ENCODE measurements around the gene ACOXL. TPM values are rescaled to one million over a fixed set of nuclear protein-coding genes. Genes with fewer than 3 reads are reported as not detected.

ACOXL gene
- total and polyA plus RNA-seq, 9 of the 15 experiments (the other 6 are each of a cell fraction or from before 2014, with no cell fraction given), result 0.31 to 0.56 TPM; not detected in 7

DNA sequence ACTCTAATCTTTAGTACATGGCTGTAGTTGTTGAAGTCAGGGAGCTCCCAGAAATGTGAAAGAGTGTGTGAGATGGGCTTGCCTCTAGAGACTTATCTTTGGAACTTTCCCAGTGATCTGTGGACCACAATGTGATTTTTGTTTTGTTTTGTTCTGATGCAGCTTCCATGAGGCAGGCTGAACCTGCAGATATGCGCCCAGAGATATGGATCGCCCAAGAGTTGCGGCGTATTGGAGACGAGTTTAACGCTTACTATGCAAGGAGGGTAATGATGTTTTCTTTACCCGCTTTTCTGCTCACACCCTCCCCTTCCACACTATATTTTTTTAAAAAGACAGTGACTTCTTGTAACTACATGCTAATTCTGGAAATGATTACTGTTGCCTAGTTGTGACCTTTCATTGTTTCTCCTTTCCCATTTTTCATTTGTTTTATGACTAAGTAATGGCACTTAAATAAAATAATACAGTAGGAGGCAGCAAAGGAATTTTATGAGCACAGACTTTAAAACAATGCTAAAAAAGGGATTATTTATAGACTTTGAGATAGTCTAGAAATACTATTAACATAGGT, 417.6 kb downstream of the ACOXL start:
- in situ Hi-C loops (cut with MboI), result no loop called here
- CTCF ChIA-PET (ENCODE audit: low intra/inter-chr PET ratio), result no interaction called here
- no peaks in the 10 kb centered on the region for H4K20me1 ChIP-seq (replicated peaks; ENCODE audit: control insufficient read depth, insufficient read depth, low read length)
- no peak overlapping the region for H3K4me3 ChIP-seq
- DNase-seq (ENCODE audit: extremely low read depth in 1 of 4, low spot score in 3 of 4), result peak in 2 of 4 experiments; percentile 47 to 65
- H3K27ac ChIP-seq (ENCODE audit: extremely low read depth, low read depth, low read length), result peak overlapping the region; percentile 75; the same call in 1 of the 3 replicates
- peak overlapping the region; percentile 8; the same call in 1 of the 2 replicates for H3K4me2 ChIP-seq (ENCODE audit: insufficient read depth, low read length)
- no peaks in the 10 kb centered on the region for H3K9me1 ChIP-seq (ENCODE audit: control insufficient read depth, insufficient read depth, low read length)
- intact Hi-C loops (cut with micrococcal nuclease), result no loop called here
- no peaks in the 10 kb centered on the region for H3K27me3 ChIP-seq (ENCODE audit: control insufficient read depth in 2 of 2, insufficient read depth in 2 of 2, low read length in 2 of 2)
- H2AFZ ChIP-seq (ENCODE audit: low read depth, low read length), result no peak overlapping the region
- peak; percentile 78 for FAIRE-seq
- H3K9ac ChIP-seq (ENCODE audit: insufficient read depth in 1 of 2, low read depth in 2 of 2, low read length in 2 of 2), result peak overlapping the region in 1 of 2 experiments; percentile 70; a peak in 2 of 4 replicates
- no peak for TF ChIP-seq OTX1 (CRISPR knock-in tag; IDR thresholded peaks at IDR 0.05)
- TF ChIP-seq HNRNPLL (IDR thresholded peaks at IDR 0.05; ENCODE audit: low read depth, low read length, poor library complexity, severe bottlenecking), result peak; percentile 45
- TF ChIP-seq SMARCA4 (IDR thresholded peaks at IDR 0.05), result peak; percentile 63
- TF ChIP-seq RCOR1 (IDR thresholded peaks at IDR 0.05; ENCODE audit: borderline replicate concordance in 1 of 2, low read depth in 2 of 2, low read length in 2 of 2), result peak in 1 of 2 experiments; percentile 38; a peak in 1 of 4 replicates
- TF ChIP-seq ARID1B (IDR thresholded peaks at IDR 0.05), result peak; percentile 61
- TF ChIP-seq CHCHD3 (CRISPR knock-in tag; IDR thresholded peaks at IDR 0.05), result no peak
- peak; percentile 66 for TF ChIP-seq CXXC5 (CRISPR knock-in tag; IDR thresholded peaks at IDR 0.05)
- peak; percentile 59 for TF ChIP-seq CBFA2T3 (IDR thresholded peaks at IDR 0.05)
- no peak for TF ChIP-seq SAFB2 (IDR thresholded peaks at IDR 0.05; ENCODE audit: borderline replicate concordance, low read depth, low read length, severe bottlenecking)
- TF ChIP-seq PPARD (CRISPR knock-in tag; IDR thresholded peaks at IDR 0.05), result no peak
- TF ChIP-seq IFI16 (CRISPR knock-in tag; IDR thresholded peaks at IDR 0.05), result no peak
- TF ChIP-seq HDAC1 (IDR thresholded peaks at IDR 0.05), result 0 out of 4 replicates have a peak, but pooled peaks of 1 of the 2 experiments have one; percentile 12
- no peak for TF ChIP-seq MBD2 (IDR thresholded peaks at IDR 0.05; ENCODE audit: borderline replicate concordance, low read depth)
- TF ChIP-seq DPF2 (IDR thresholded peaks at IDR 0.05), result 0 out of 2 replicates have a peak, but pooled peaks have one; percentile 40
- TF ChIP-seq EZH2 (IDR thresholded peaks at IDR 0.05; ENCODE audit: borderline replicate concordance, low read depth, low read length), result no peak
- TF ChIP-seq TEAD4 (IDR thresholded peaks at IDR 0.05; ENCODE audit: low read length), result 0 out of 2 replicates have a peak, but pooled peaks have one; percentile 12
- no peak for TF ChIP-seq TEAD4 (CRISPR knock-in tag; IDR thresholded peaks at IDR 0.05; ENCODE audit: borderline replicate concordance)
- TF ChIP-seq TAL1 (IDR thresholded peaks at IDR 0.05), result peak; percentile 38; the same call in 1 of the 2 replicates
- peak; percentile 16; the same call in 1 of the 2 replicates for TF ChIP-seq HMBOX1 (IDR thresholded peaks at IDR 0.05)
- 0 out of 2 replicates have a peak, but pooled peaks have one; percentile 31 for TF ChIP-seq SMARCE1 (IDR thresholded peaks at IDR 0.05)
- TF ChIP-seq SOX6 (IDR thresholded peaks at IDR 0.05), result peak; percentile 73
- no peak for TF ChIP-seq HDAC3 (IDR thresholded peaks at IDR 0.05; ENCODE audit: borderline replicate concordance, partially characterized antibody)
- 0 out of 4 replicates have a peak, but pooled peaks of 1 of the 2 experiments have one; percentile 19 for TF ChIP-seq MNT (conservative IDR thresholded peaks at IDR 0.05)
- POLR2A ChIA-PET, result interaction anchor here (0.8 kb wide), 1 partner anchor 26 kb away, joined by 3 read pairs; no protein-coding TSS in a partner anchor
- H3K9me3 ChIP-seq (replicated peaks; ENCODE audit: control insufficient read depth, insufficient read depth, low read depth, low read length), result no peaks in the 10 kb centered on the region
- H3K79me2 ChIP-seq (ENCODE audit: control insufficient read depth, insufficient read depth, low read length), result peaks cover 18% of the 10 kb centered on the region; the same call in 2 of the 3 replicates
- no TSS peak for BruUV-seq (replicated peaks)
- H3K36me3 ChIP-seq (ENCODE audit: control insufficient read depth, insufficient read depth, low read length), result peaks cover 63% of the 10 kb centered on the region; the same call in 2 of the 3 replicates
- peak; percentile 63 for ATAC-seq
- H3K4me1 ChIP-seq (replicated peaks in 1 of 2; ENCODE audit: control insufficient read depth in 2 of 2, insufficient read depth in 2 of 2, low read length in 2 of 2), result peaks cover 3 to 24% of the 10 kb centered on the region in 2 experiments; a peak in 4 of 5 replicates
- 4% methylated on average over 7 of the region's 7 CpGs for WGBS (ENCODE audit: insufficient coverage, low coverage, missing lambda C conversion rate)

All from K562 (cell line).